ENCODE data around the gene DLK1. TPM values are rescaled to one million over a fixed set of nuclear protein-coding genes. Genes with fewer than 3 reads are reported as not detected.

The DLK1 gene
- total RNA-seq, 4 donors from 2014 or later: not detected

GRCh38 chr14:100730581-100730980, 3.9 kb downstream of the DLK1 start:
- no peaks in the 10 kb centered on the region for H3K36me3 ChIP-seq
- no peaks in the 10 kb centered on the region for H3K4me1 ChIP-seq
- DNase-seq: no peak
- H3K4me3 ChIP-seq: no peak overlapping the region
- intact Hi-C loops (cut with DNase I; ENCODE audit: low total_unique reads) (no loop called here), in situ Hi-C loops (cut with MboI; ENCODE audit: low pct_ligation_motif_present in 1 of 4, low pct_unique_long_range_greater_than_20kb in 1 of 4, low sequenced_read_pairs in 3 of 4) (no loop called here)
- H3K27ac ChIP-seq: no peak overlapping the region
- no peaks in the 10 kb centered on the region for H3K9me3 ChIP-seq
- TF ChIP-seq, protein P1, sequence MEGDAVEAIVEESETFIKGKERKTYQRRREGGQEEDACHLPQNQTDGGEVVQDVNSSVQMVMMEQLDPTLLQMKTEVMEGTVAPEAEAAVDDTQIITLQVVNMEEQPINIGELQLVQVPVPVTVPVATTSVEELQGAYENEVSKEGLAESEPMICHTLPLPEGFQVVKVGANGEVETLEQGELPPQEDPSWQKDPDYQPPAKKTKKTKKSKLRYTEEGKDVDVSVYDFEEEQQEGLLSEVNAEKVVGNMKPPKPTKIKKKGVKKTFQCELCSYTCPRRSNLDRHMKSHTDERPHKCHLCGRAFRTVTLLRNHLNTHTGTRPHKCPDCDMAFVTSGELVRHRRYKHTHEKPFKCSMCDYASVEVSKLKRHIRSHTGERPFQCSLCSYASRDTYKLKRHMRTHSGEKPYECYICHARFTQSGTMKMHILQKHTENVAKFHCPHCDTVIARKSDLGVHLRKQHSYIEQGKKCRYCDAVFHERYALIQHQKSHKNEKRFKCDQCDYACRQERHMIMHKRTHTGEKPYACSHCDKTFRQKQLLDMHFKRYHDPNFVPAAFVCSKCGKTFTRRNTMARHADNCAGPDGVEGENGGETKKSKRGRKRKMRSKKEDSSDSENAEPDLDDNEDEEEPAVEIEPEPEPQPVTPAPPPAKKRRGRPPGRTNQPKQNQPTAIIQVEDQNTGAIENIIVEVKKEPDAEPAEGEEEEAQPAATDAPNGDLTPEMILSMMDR (IDR thresholded peaks at IDR 0.05): no peak
- TF ChIP-seq POLR2AphosphoS5 (IDR thresholded peaks at IDR 0.05): no peak
- no peak for TF ChIP-seq EP300 (IDR thresholded peaks at IDR 0.05; ENCODE audit: low read depth)
- TF ChIP-seq POLR2A (IDR thresholded peaks at IDR 0.05): no peak
- peaks cover 57% of the 10 kb centered on the region for H3K27me3 ChIP-seq
- WGBS, 2 donors (ENCODE audit: low coverage in 1 of 2): 40 to 42% methylated on average over 3 to 15 of the region's 15 CpGs

DNA sequence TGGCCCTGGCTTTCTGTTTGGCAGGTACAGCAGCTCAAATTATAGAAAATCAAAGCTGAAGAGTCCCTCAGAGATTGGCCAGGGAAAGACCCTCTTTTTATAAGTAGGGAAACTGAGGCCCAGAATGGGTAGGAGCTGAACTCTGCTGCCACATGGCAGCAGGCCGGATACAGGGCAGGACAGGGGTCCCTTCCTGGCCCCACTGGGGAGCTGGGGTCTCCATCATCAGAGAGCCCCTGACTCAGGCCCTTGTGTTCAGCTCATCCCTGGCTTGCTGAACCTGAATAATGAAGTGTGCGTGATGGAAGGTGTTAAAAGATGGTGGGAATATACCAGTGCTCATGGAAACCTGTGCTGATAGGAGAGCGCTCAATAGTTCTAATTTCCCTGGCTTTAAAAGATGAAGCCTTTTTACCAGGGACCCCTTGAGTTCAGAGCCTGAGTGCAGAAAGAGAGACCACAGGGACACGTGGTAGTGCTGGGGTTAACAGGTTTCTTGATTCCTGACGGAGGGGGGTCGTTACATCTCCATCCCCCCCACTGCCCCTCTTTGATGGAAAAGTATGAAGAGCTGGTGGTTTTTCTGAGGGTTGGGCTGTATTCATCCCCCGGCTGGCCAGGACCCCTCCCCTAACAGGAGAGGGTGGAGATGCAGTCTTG, 4.4 kb downstream of the DLK1 start:
- TF ChIP-seq POLR2A (IDR thresholded peaks at IDR 0.05) (no peak), EP300 (IDR thresholded peaks at IDR 0.05; ENCODE audit: low read depth) (no peak), POLR2AphosphoS5 (IDR thresholded peaks at IDR 0.05) (no peak)
- TF ChIP-seq, protein P1 (IDR thresholded peaks at IDR 0.05): no peak
- Histone ChIP-seq H3K27me3 (peaks cover 54% of the 10 kb centered on the region), H3K9me3 (no peaks in the 10 kb centered on the region), H3K4me1 (no peaks in the 10 kb centered on the region), H3K4me3 (no peak overlapping the region), H3K27ac (no peak overlapping the region), H3K36me3 (no peaks in the 10 kb centered on the region)
- DNase-seq: no peak
- 63 to 67% methylated on average over 6 to 7 of the region's 7 CpGs for WGBS, 2 donors (ENCODE audit: low coverage in 1 of 2)
- intact Hi-C loops (cut with DNase I; ENCODE audit: low total_unique reads): no loop called here
- in situ Hi-C loops (cut with MboI; ENCODE audit: low pct_ligation_motif_present in 1 of 4, low pct_unique_long_range_greater_than_20kb in 1 of 4, low sequenced_read_pairs in 3 of 4): no loop called here

- no peak for DNase-seq
- Histone ChIP-seq H3K27ac (no peak overlapping the region), H3K4me3 (no peak overlapping the region), H3K9me3 (no peaks in the 10 kb centered on the region), H3K27me3 (peaks cover 44% of the 10 kb centered on the region), H3K36me3 (no peaks in the 10 kb centered on the region), H3K4me1 (no peaks in the 10 kb centered on the region)
- 84 to 88% methylated on average over 18 to 33 of the region's 34 CpGs for WGBS, 2 donors (ENCODE audit: low coverage in 1 of 2)
- TF ChIP-seq POLR2AphosphoS5 (IDR thresholded peaks at IDR 0.05) (no peak), POLR2A (IDR thresholded peaks at IDR 0.05) (no peak), EP300 (IDR thresholded peaks at IDR 0.05; ENCODE audit: low read depth) (no peak)
- TF ChIP-seq, protein P1 (IDR thresholded peaks at IDR 0.05): no peak
- intact Hi-C loops (cut with DNase I; ENCODE audit: low total_unique reads) (no loop called here), in situ Hi-C loops (cut with MboI; ENCODE audit: low pct_ligation_motif_present in 1 of 4, low pct_unique_long_range_greater_than_20kb in 1 of 4, low sequenced_read_pairs in 3 of 4) (no loop called here)
These were observed 5.4 kb downstream of the DLK1 start for GRCh38 chr14:100731846-100732765.

DNA sequence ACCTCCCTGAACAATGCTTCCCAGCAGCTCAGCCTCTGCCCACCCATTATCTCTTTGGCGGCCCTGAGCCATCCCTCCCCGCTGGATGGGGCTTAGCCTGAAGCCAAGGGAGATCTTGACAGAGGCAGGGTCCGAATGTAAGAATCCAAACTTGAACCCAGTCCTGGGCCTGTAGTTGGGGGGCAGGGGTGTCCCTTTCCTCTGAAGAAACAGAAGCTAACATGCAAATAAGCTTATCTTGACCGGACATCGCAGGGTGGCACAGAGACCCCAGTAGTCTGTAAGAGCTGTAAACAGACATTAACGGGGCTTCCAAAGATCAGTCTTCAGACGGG, 6.0 kb downstream of the DLK1 start:
- Histone ChIP-seq H3K27ac (no peak overlapping the region), H3K36me3 (no peaks in the 10 kb centered on the region), H3K9me3 (no peaks in the 10 kb centered on the region), H3K4me3 (no peak overlapping the region), H3K27me3 (peaks cover 38% of the 10 kb centered on the region), H3K4me1 (no peaks in the 10 kb centered on the region)
- in situ Hi-C loops (cut with MboI; ENCODE audit: low pct_ligation_motif_present in 1 of 4, low pct_unique_long_range_greater_than_20kb in 1 of 4, low sequenced_read_pairs in 3 of 4): no loop called here
- no peak for DNase-seq
- 69% methylated on average over 7 of the region's 7 CpGs; no CpG with 5 or more reads in 1 of the 2 donors for WGBS, 2 donors (ENCODE audit: low coverage in 1 of 2)
- TF ChIP-seq POLR2A (IDR thresholded peaks at IDR 0.05): no peak
- TF ChIP-seq EP300 (IDR thresholded peaks at IDR 0.05; ENCODE audit: low read depth): no peak
- no peak for TF ChIP-seq POLR2AphosphoS5 (IDR thresholded peaks at IDR 0.05)
- TF ChIP-seq, protein P1 (IDR thresholded peaks at IDR 0.05): no peak
- intact Hi-C loops (cut with DNase I; ENCODE audit: low total_unique reads): no loop called here

All from transverse colon (tissue), 4 donors.